Keratinocyte (primary cell): Measurements from ENCODE around the gene MSI1. TPM values are rescaled to one million over a fixed set of nuclear protein-coding genes. Genes with fewer than 3 reads are reported as not detected.

Experiments
- DNase-seq: peaks from one replicate; pipeline ENCODE4 v3.0.0-alpha.2; 2011; ENCODE audit warnings: low read depth, missing footprints, low spot score
- FAIRE-seq: peaks from 2 replicates; lab custom pipeline; 2011; peaks lifted over from hg19 to GRCh38; lab: Jason Lieb, UNC
- H2AFZ ChIP-seq: 2 replicates; pipeline ENCODE4 v1.6.0; 2012; ENCODE audit warnings: low read length, control low read depth, inconsistent platforms; ENCODE audit not compliant: control insufficient read depth
- H3K27ac ChIP-seq: 2 replicates; pipeline ENCODE4 v1.5.1; 2011; ENCODE audit warnings: low read length; ENCODE audit not compliant: control insufficient read depth, insufficient read depth
- H3K27me3 ChIP-seq: 3 replicates; pipeline ENCODE4 v1.6.0; 2011; ENCODE audit warnings: low read length; ENCODE audit not compliant: control insufficient read depth, insufficient read depth; ENCODE audit errors: extremely low read depth
- H3K36me3 ChIP-seq, 2 experiments: 2 replicates in 1 of 2; 3 replicates in 1 of 2; pipeline ENCODE4 v1.5.1; 2011; ENCODE audit warnings: low read length in 2 of 2, mild to moderate bottlenecking in 1 of 2; ENCODE audit not compliant: control insufficient read depth in 2 of 2, insufficient read depth in 2 of 2; ENCODE audit errors: extremely low read depth in 1 of 2
- H3K4me1 ChIP-seq: 3 replicates; pipeline ENCODE4 v1.5.1; 2011; ENCODE audit warnings: low read length; ENCODE audit not compliant: control insufficient read depth, insufficient read depth; ENCODE audit errors: extremely low read depth
- H3K4me2 ChIP-seq: 3 replicates; pipeline ENCODE4 v1.6.0; 2011; ENCODE audit warnings: low read depth, low read length; ENCODE audit not compliant: control insufficient read depth, insufficient read depth; ENCODE audit errors: extremely low read depth
- H3K4me3 ChIP-seq, 3 experiments: fragments of 200-600 bp in 1 of 3; sonication (generic) in 1 of 3; 2 replicates in 2 of 3; 3 replicates in 1 of 3; pipeline ENCODE4 v1.5.1; 2011 to 2016; ENCODE audit warnings: low read length in 3 of 3, mild to moderate bottlenecking in 3 of 3, control low read depth in 2 of 3, inconsistent platforms in 1 of 3, low read depth in 1 of 3, mixed read lengths in 1 of 3, mixed run types in 1 of 3, moderate library complexity in 1 of 3; ENCODE audit not compliant: control insufficient read depth in 2 of 3, insufficient read depth in 2 of 3; ENCODE audit errors: extremely low read depth in 1 of 3
- H3K79me2 ChIP-seq: 2 replicates; pipeline ENCODE4 v1.6.0; 2012; ENCODE audit warnings: low read length; ENCODE audit not compliant: control insufficient read depth, insufficient read depth
- H3K9ac ChIP-seq: 3 replicates; pipeline ENCODE4 v1.6.0; 2011; ENCODE audit warnings: low read length; ENCODE audit not compliant: control insufficient read depth, insufficient read depth; ENCODE audit errors: extremely low read depth
- H3K9me1 ChIP-seq: 3 replicates; pipeline ENCODE4 v1.6.0; 2011; ENCODE audit warnings: low read length; ENCODE audit not compliant: control insufficient read depth, insufficient read depth; ENCODE audit errors: extremely low read depth
- H3K9me3 ChIP-seq: 2 replicates; pipeline ENCODE4 v1.5.1; 2012; ENCODE audit warnings: low read depth, low read length; ENCODE audit not compliant: control insufficient read depth
- H4K20me1 ChIP-seq: 3 replicates; pipeline ENCODE4 v1.6.0; 2011; ENCODE audit warnings: low read length; ENCODE audit not compliant: control insufficient read depth, insufficient read depth; ENCODE audit errors: extremely low read depth
- EZH2 ChIP-seq: IDR thresholded peaks from one replicate; pipeline ENCODE4 v1.6.1; 2012; ENCODE audit warnings: inconsistent platforms, mild to moderate bottlenecking, low read length, moderate library complexity
- dilution Hi-C: fragments of 300-500 bp; cut with MboI; formaldehyde crosslinking; loops from one replicate; pipeline ENCODE4 v1.7.0; 2020; ENCODE audit warnings: low sequenced_read_pairs; ENCODE audit not compliant: extremely low pct_ligation_motif_present
- polyA plus RNA-seq, 5 experiments: library from polyadenylated mRNA; depleted of rRNA in 3 of 5; stranded (reverse) in 3 of 5; stranded (forward) in 1 of 5; unstranded in 1 of 5; fragments of >200 nt; gene quantifications; 1 replicate in 1 of 5; 2 replicates in 3 of 5; 3 replicates in 1 of 5; pipeline versions ENCODE4 v1.2.1 to v1.2.3, GENCODE V29; 2011 to 2012; ENCODE audit warnings: missing spikeins in 2 of 5, low read depth in 1 of 5, low replicate concordance in 1 of 5
- TF ChIP-seq, protein P1 (sequence below), 3 experiments: IDR thresholded peaks in 1 of 3; conservative IDR thresholded peaks in 1 of 3; optimal IDR thresholded peaks in 1 of 3; 2 replicates in 2 of 3; 3 replicates in 1 of 3; pipeline versions ENCODE3 to v1.5.1; 2011; ENCODE audit warnings: low read length in 3 of 3, mild to moderate bottlenecking in 3 of 3, moderate library complexity in 2 of 3, control low read depth in 1 of 3, inconsistent platforms in 1 of 3; ENCODE audit not compliant: insufficient read depth in 2 of 3; ENCODE audit errors: extremely low read depth in 1 of 3

MSI1 gene
- polyA plus RNA-seq, 1 donor (not counting 4 experiments of a cell fraction or from before 2014, with no cell fraction given) = not detected

DNA sequence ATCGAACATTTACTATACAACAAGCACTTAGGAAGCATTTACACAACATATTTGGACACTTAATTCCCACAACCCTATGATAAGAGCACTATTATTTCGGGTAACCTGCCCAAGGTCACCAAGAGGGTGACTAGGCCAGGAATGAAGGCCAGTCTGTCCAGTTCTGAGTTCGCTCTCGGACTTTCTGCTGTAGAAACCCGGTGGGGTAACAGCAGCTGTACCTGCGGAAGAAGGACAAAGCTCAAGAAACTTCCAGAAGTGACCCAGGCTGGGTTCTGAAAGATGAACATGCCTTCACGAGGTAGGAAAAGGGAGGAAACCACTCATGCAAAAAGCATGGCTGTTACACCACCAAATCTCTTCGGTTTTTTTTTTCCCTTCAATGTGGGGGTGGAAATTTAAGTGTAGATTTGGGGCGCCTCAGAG lies 52.2 kb downstream of the MSI1 start:
- Histone ChIP-seq H3K27me3 (no peaks in the 10 kb centered on the region), H3K79me2 (no peaks in the 10 kb centered on the region), H3K4me3 (peak overlapping the region; percentile 27 to 67 (median 66)), H4K20me1 (no peaks in the 10 kb centered on the region), H3K4me1 (peaks cover 4% of the 10 kb centered on the region), H3K36me3 (no peaks in the 10 kb centered on the region), H3K4me2 (peak overlapping the region; percentile 73), H3K9me3 (no peaks in the 10 kb centered on the region), H2AFZ (peak overlapping the region; percentile 27), H3K27ac (peak overlapping the region; percentile 66), H3K9me1 (no peaks in the 10 kb centered on the region), H3K9ac (peak overlapping the region; percentile 80)
- TF ChIP-seq, protein P1, sequence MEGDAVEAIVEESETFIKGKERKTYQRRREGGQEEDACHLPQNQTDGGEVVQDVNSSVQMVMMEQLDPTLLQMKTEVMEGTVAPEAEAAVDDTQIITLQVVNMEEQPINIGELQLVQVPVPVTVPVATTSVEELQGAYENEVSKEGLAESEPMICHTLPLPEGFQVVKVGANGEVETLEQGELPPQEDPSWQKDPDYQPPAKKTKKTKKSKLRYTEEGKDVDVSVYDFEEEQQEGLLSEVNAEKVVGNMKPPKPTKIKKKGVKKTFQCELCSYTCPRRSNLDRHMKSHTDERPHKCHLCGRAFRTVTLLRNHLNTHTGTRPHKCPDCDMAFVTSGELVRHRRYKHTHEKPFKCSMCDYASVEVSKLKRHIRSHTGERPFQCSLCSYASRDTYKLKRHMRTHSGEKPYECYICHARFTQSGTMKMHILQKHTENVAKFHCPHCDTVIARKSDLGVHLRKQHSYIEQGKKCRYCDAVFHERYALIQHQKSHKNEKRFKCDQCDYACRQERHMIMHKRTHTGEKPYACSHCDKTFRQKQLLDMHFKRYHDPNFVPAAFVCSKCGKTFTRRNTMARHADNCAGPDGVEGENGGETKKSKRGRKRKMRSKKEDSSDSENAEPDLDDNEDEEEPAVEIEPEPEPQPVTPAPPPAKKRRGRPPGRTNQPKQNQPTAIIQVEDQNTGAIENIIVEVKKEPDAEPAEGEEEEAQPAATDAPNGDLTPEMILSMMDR (optimal IDR thresholded peaks at IDR 0.05 in 1 of 3, IDR thresholded peaks at IDR 0.05 in 1 of 3, conservative IDR thresholded peaks at IDR 0.05 in 1 of 3; ENCODE audit: extremely low read depth in 1 of 3, insufficient read depth in 2 of 3, low read length in 3 of 3) = no peak
- TF ChIP-seq EZH2 = no peak
- dilution Hi-C loops = no loop called here
- FAIRE-seq (no peak), DNase-seq (no peak)

DNA sequence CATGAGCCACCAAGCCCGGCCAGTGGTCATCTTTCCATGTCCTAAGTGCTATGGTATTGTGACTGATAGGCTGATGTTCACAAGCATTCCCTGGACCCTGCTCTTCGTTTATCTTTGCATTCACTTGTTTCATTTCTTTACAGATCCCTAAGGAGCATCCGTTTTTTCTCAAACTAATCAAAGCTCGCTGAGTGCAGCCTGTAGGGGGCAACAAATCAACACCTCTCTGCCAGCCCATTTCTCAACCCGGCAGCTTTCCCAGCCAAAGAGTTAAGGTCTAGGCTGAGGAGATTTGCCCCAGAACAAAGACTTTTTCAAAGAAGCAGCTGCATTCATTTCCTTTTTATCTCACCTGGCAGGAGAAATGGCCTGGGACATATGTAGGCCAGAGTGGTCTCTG lies 54.7 kb downstream of the MSI1 start:
- dilution Hi-C loops = no loop called here
- no peak for DNase-seq
- FAIRE-seq = no peak

More for the DNA sequence above, 54.7 kb downstream of the MSI1 start:
- Histone ChIP-seq H3K4me2 (no peak overlapping the region), H3K27me3 (no peaks in the 10 kb centered on the region), H3K9me3 (no peaks in the 10 kb centered on the region), H2AFZ (no peak overlapping the region), H3K4me3 (no peak overlapping the region), H3K79me2 (no peaks in the 10 kb centered on the region), H3K9me1 (no peaks in the 10 kb centered on the region), H4K20me1 (no peaks in the 10 kb centered on the region), H3K4me1 (peaks cover 4% of the 10 kb centered on the region), H3K27ac (no peak overlapping the region), H3K9ac (no peak overlapping the region), H3K36me3 (no peaks in the 10 kb centered on the region)
- TF ChIP-seq EZH2 = no peak
- TF ChIP-seq, protein P1 (optimal IDR thresholded peaks at IDR 0.05 in 1 of 3, IDR thresholded peaks at IDR 0.05 in 1 of 3, conservative IDR thresholded peaks at IDR 0.05 in 1 of 3; ENCODE audit: extremely low read depth in 1 of 3, insufficient read depth in 2 of 3, low read length in 3 of 3) = peak; percentile 16 to 37 (median 29)
